Body of pancreas (tissue), 4 donors: Measurements from ENCODE around the gene C5orf15.

Source experiments
- CTCF ChIP-seq, 7 experiments: fragments of 450-650 bp in 4 of 7; fragments of 200-600 bp in 3 of 7; sonication (generic) in 3 of 7; IDR thresholded peaks; one replicate each; pipeline ENCODE4 v1.5.1; 2016 to 2019; ENCODE audit warnings: antibody characterized with exemption in 7 of 7
- POLR2A ChIP-seq, 3 donors: fragments of 450-650 bp; IDR thresholded peaks; one replicate each; pipeline ENCODE4 v1.6.1; 2016; ENCODE audit warnings: antibody characterized with exemption in 3 of 3, mild to moderate bottlenecking in 2 of 3

- TF ChIP-seq POLR2A (IDR thresholded peaks at IDR 0.05) (no peak), CTCF (IDR thresholded peaks at IDR 0.05) (no peak)
Measured at GRCh38 chr5:133970325-133970909, 2.0 kb upstream of the C5orf15 start.
